Left ventricle myocardium inferior (tissue), 1 donor: ENCODE results near the gene ZNF469. TPM values are rescaled to one million over a fixed set of nuclear protein-coding genes. Genes with fewer than 3 reads are reported as not detected.
A peak's percentile ranks its signal among the peaks of the same experiment; 100 is the strongest.

Source experiments
- DNase-seq: peaks from one replicate; pipeline ENCODE4 v3.0.0-alpha.2; 2020
- H3K27ac ChIP-seq: fragments of 200-600 bp; replicated peaks from 2 replicates; pipeline ENCODE4 v1.8.0; 2021
- H3K27me3 ChIP-seq: fragments of 200-600 bp; 2 replicates; pipeline ENCODE4 v1.8.0; 2021; ENCODE audit warnings: low read depth
- H3K36me3 ChIP-seq: fragments of 200-600 bp; 2 replicates; pipeline ENCODE4 v1.8.0; 2021
- H3K4me1 ChIP-seq: fragments of 200-600 bp; 2 replicates; pipeline ENCODE4 v1.8.0; 2021
- H3K4me3 ChIP-seq: fragments of 200-600 bp; 2 replicates; pipeline ENCODE4 v1.8.0; 2021; ENCODE audit warnings: mild to moderate bottlenecking, moderate library complexity
- H3K9me3 ChIP-seq: fragments of 200-600 bp; replicated peaks from 2 replicates; pipeline ENCODE4 v1.8.0; 2021
- CTCF ChIP-seq: fragments of 200-600 bp; IDR thresholded peaks from 2 replicates; pipeline ENCODE4 v1.8.0; 2021; ENCODE audit warnings: antibody characterized with exemption, mild to moderate bottlenecking, borderline replicate concordance
- intact Hi-C: fragments of 100-400 bp; cut with micrococcal nuclease; formaldehyde crosslinking; loops from one replicate; pipeline ENCODE4 v1.11.0; 2022
- total RNA-seq: library from RNA; stranded (reverse); fragmentation: NEBNext Ultra II Directional; extraction: Animal tissue kit (Norgen Biotek cat#: 25700); gene quantifications from one replicate; pipeline ENCODE4 v1.2.1, GENCODE V29; 2021
- donor health status: DM: no; HTN: yes; CAD: no; lungs with severe emphysema.

The ZNF469 gene
- total RNA-seq, 1 donor from 2014 or later, result 0.74 TPM

GRCh38 chr16:88393034-88393433, 10.3 kb downstream of the ZNF469 start:
- Histone ChIP-seq H3K27me3 (peaks cover 43% of the 10 kb centered on the region), H3K4me3 (no peak overlapping the region), H3K9me3 (no peaks in the 10 kb centered on the region), H3K4me1 (peaks cover 37% of the 10 kb centered on the region), H3K27ac (peak overlapping the region; percentile 66), H3K36me3 (no peaks in the 10 kb centered on the region)
- intact Hi-C loops, result no loop called here
- peak; percentile 36 for DNase-seq
- TF ChIP-seq CTCF, result no peak

GRCh38 chr16:88393571-88393970, 10.8 kb downstream of the ZNF469 start:
- Histone ChIP-seq H3K4me1 (peaks cover 36% of the 10 kb centered on the region), H3K4me3 (no peak overlapping the region), H3K27me3 (peaks cover 38% of the 10 kb centered on the region), H3K27ac (peak overlapping the region; percentile 66), H3K9me3 (no peaks in the 10 kb centered on the region), H3K36me3 (no peaks in the 10 kb centered on the region)
- intact Hi-C loops, result no loop called here
- no peak for DNase-seq
- TF ChIP-seq CTCF, result no peak

- Histone ChIP-seq H3K27ac (no peak overlapping the region), H3K4me1 (peaks cover 36% of the 10 kb centered on the region), H3K27me3 (peaks cover 32% of the 10 kb centered on the region), H3K36me3 (no peaks in the 10 kb centered on the region), H3K4me3 (no peak overlapping the region), H3K9me3 (no peaks in the 10 kb centered on the region)
- intact Hi-C loops, result no loop called here
- DNase-seq, result no peak
- TF ChIP-seq CTCF, result no peak
These were observed 11.7 kb downstream of the ZNF469 start for GRCh38 chr16:88394426-88394825.

GRCh38 chr16:88395669-88396584, 13.2 kb downstream of the ZNF469 start:
- no peak for DNase-seq
- Histone ChIP-seq H3K27ac (no peak overlapping the region), H3K36me3 (no peaks in the 10 kb centered on the region), H3K27me3 (peaks cover 22% of the 10 kb centered on the region), H3K4me3 (no peak overlapping the region), H3K4me1 (peaks cover 23% of the 10 kb centered on the region), H3K9me3 (no peaks in the 10 kb centered on the region)
- intact Hi-C loops, result no loop called here
- TF ChIP-seq CTCF, result no peak

GRCh38 chr16:88398170-88398873, 15.6 kb downstream of the ZNF469 start:
- intact Hi-C loops, result no loop called here
- H3K4me1 ChIP-seq, result peaks cover 3% of the 10 kb centered on the region
- H3K4me3 ChIP-seq, result no peak overlapping the region
- TF ChIP-seq CTCF, result no peak
- no peak overlapping the region for H3K27ac ChIP-seq
- H3K36me3 ChIP-seq, result no peaks in the 10 kb centered on the region
- no peak for DNase-seq
- peaks cover 4% of the 10 kb centered on the region for H3K27me3 ChIP-seq
- no peaks in the 10 kb centered on the region for H3K9me3 ChIP-seq
